ES-I3 (cell line): ENCODE results near the gene PLCXD1.
A peak's percentile ranks its signal among the peaks of the same experiment; 100 is the strongest.
"Not testable (repeated sequence)": the region's sequence is repeated elsewhere in the genome, so short reads cannot be mapped to it uniquely, and the experiment has no call there.

Experiments
- H3K36me3 ChIP-seq: 2 replicates; pipeline ENCODE4 v1.6.1; 2013; ENCODE audit warnings: mild to moderate bottlenecking, low read length, control low read depth, moderate library complexity; ENCODE audit not compliant: insufficient read depth
- H3K4me1 ChIP-seq: 2 replicates; pipeline ENCODE4 v1.6.1; 2013; ENCODE audit warnings: mild to moderate bottlenecking, control low read depth, low read length; ENCODE audit not compliant: insufficient read depth
- H3K9ac ChIP-seq: 2 replicates; pipeline ENCODE4 v1.6.1; 2013; ENCODE audit warnings: low read depth, mild to moderate bottlenecking, low read length, moderate library complexity
- H3K9me3 ChIP-seq: 2 replicates; pipeline ENCODE4 v1.6.1; 2013; ENCODE audit warnings: mild to moderate bottlenecking, low read length, moderate library complexity; ENCODE audit not compliant: control insufficient read depth, insufficient read depth

Gene PLCXD1

GRCh38 chrX:257681-258289 is 23.4 kb upstream of the PLCXD1 start:
- no peak overlapping the region for H3K9ac ChIP-seq
- H3K9me3 ChIP-seq: no peaks in the 10 kb centered on the region
- H3K4me1 ChIP-seq: peaks cover 7% of the 10 kb centered on the region; the same call in 1 of the 2 replicates
- H3K36me3 ChIP-seq: no peaks in the 10 kb centered on the region

GRCh38 chrX:258291-259040 is 22.7 kb upstream of the PLCXD1 start:
- Histone ChIP-seq H3K9ac (no peak overlapping the region), H3K4me1 (peaks cover 7% of the 10 kb centered on the region; the same call in 1 of the 2 replicates)

GRCh38 chrX:259692-260355 is 21.4 kb upstream of the PLCXD1 start:
- H3K4me1 ChIP-seq: peaks cover 7% of the 10 kb centered on the region; the same call in 1 of the 2 replicates
- H3K9ac ChIP-seq: peak overlapping the region; percentile 27; the same call in 1 of the 2 replicates
- H3K9me3 ChIP-seq: no peaks in the 10 kb centered on the region
- H3K36me3 ChIP-seq: no peaks in the 10 kb centered on the region

More at GRCh38 chrX:258291-259040, 22.7 kb upstream of the PLCXD1 start:
- Histone ChIP-seq H3K36me3 (no peaks in the 10 kb centered on the region), H3K9me3 (no peaks in the 10 kb centered on the region)

- H3K9ac ChIP-seq: no peak overlapping the region
- H3K36me3 ChIP-seq: no peaks in the 10 kb centered on the region
Measured at GRCh38 chrX:261167-261918, 19.8 kb upstream of the PLCXD1 start.

GRCh38 chrX:261919-262352 is 19.2 kb upstream of the PLCXD1 start:
- Histone ChIP-seq H3K9me3 (no peaks in the 10 kb centered on the region), H3K36me3 (no peaks in the 10 kb centered on the region), H3K4me1 (peaks cover 7% of the 10 kb centered on the region; the same call in 1 of the 2 replicates), H3K9ac (no peak overlapping the region)

More at GRCh38 chrX:261167-261918, 19.8 kb upstream of the PLCXD1 start:
- H3K4me1 ChIP-seq: peaks cover 7% of the 10 kb centered on the region; the same call in 1 of the 2 replicates
- no peaks in the 10 kb centered on the region for H3K9me3 ChIP-seq

- H3K36me3 ChIP-seq: no peaks in the 10 kb centered on the region
- no peaks in the 10 kb centered on the region for H3K9me3 ChIP-seq
- H3K4me1 ChIP-seq: peaks cover 7% of the 10 kb centered on the region; the same call in 1 of the 2 replicates
- H3K9ac ChIP-seq: no peak overlapping the region
Measured at GRCh38 chrX:262381-262909, 18.7 kb upstream of the PLCXD1 start.

- not testable (repeated sequence) for H3K9me3 ChIP-seq, H3K4me1 ChIP-seq, H3K9ac ChIP-seq, H3K36me3 ChIP-seq
Measured at GRCh38 chrX:264006-264405, 17.2 kb upstream of the PLCXD1 start.

GRCh38 chrX:264634-265455 is 16.3 kb upstream of the PLCXD1 start:
- Histone ChIP-seq H3K9me3 (no peaks in the 10 kb centered on the region), H3K4me1 (peaks cover 7% of the 10 kb centered on the region; the same call in 1 of the 2 replicates), H3K36me3 (no peaks in the 10 kb centered on the region), H3K9ac (no peak overlapping the region)

GRCh38 chrX:265502-265901 is 15.7 kb upstream of the PLCXD1 start:
- Histone ChIP-seq H3K9me3 (no peaks in the 10 kb centered on the region), H3K36me3 (no peaks in the 10 kb centered on the region), H3K9ac (no peak overlapping the region), H3K4me1 (peaks cover 7% of the 10 kb centered on the region; the same call in 1 of the 2 replicates)

GRCh38 chrX:267771-268261 is 13.4 kb upstream of the PLCXD1 start:
- H3K36me3 ChIP-seq: no peaks in the 10 kb centered on the region
- no peaks in the 10 kb centered on the region for H3K9me3 ChIP-seq
- H3K4me1 ChIP-seq: peaks cover 4% of the 10 kb centered on the region; the same call in 1 of the 2 replicates
- H3K9ac ChIP-seq: peak overlapping the region; percentile 34; the same call in 1 of the 2 replicates

- Histone ChIP-seq H3K9me3 (no peaks in the 10 kb centered on the region), H3K36me3 (no peaks in the 10 kb centered on the region), H3K4me1 (peaks cover 4% of the 10 kb centered on the region; the same call in 1 of the 2 replicates), H3K9ac (peak overlapping the region; percentile 29)
Measured at GRCh38 chrX:270848-271367, 10.3 kb upstream of the PLCXD1 start.

GRCh38 chrX:274904-275475 is 6.2 kb upstream of the PLCXD1 start:
- Histone ChIP-seq H3K9me3 (no peaks in the 10 kb centered on the region), H3K9ac (peak overlapping the region; percentile 70; the same call in 1 of the 2 replicates), H3K36me3 (no peaks in the 10 kb centered on the region), H3K4me1 (peaks cover 15% of the 10 kb centered on the region; the same call in 1 of the 2 replicates)
